Bronchial epithelial cell (primary cell): ENCODE results near the gene SHC2. TPM values are rescaled to one million over a fixed set of nuclear protein-coding genes. Genes with fewer than 3 reads are reported as not detected.

Source experiments
- DNase-seq: peaks from one replicate; pipeline ENCODE4 v3.0.0-alpha.2; 2010; ENCODE audit warnings: low read depth
- FAIRE-seq: peaks from 2 replicates; lab custom pipeline; 2011; peaks lifted over from hg19 to GRCh38; lab: Jason Lieb, UNC
- H3K27me3 ChIP-seq: 2 replicates; pipeline ENCODE4 v1.5.1; 2011; ENCODE audit warnings: low read length; ENCODE audit not compliant: control insufficient read depth, insufficient read depth
- H3K36me3 ChIP-seq: 2 replicates; pipeline ENCODE4 v1.5.1; 2011; ENCODE audit warnings: low read length; ENCODE audit not compliant: control insufficient read depth, insufficient read depth
- H3K4me3 ChIP-seq: 2 replicates; pipeline ENCODE4 v1.5.1; 2011; ENCODE audit warnings: mild to moderate bottlenecking, low read depth, low read length, control low read depth
- total RNA-seq: library from RNA; depleted of rRNA; stranded (reverse); fragments of >200 nt; gene quantifications from 2 replicates; pipeline ENCODE4 v1.2.1, GENCODE V29; 2014
- TF ChIP-seq, protein P1 (sequence below): IDR thresholded peaks from 2 replicates; pipeline ENCODE4 v1.5.1; 2011; ENCODE audit warnings: mild to moderate bottlenecking, moderate library complexity, low read length, control low read depth, inconsistent platforms; ENCODE audit not compliant: insufficient read depth, severe bottlenecking

The SHC2 gene
- total RNA-seq, 1 donor from 2014 or later = under 0.01 TPM

DNA sequence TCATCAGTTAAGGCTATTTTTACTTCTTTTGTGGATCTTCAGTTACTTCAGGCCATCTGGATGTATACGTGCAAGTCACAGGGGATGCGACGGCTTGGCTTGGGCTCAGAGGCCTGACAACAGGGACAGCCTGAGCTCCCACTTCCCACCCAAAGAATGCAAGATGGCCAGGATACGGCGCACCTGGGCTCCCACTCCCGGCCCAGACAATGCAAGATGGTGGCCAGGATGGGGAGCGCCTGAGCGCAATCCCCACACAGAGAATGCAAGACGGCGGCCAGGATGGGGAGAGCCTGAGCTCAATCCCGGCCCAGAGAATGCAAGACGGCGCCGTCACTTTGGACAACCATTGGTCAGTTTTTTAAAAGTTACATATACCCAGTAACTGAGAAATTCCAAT, 91.0 kb downstream of the SHC2 start:
- Histone ChIP-seq H3K36me3 (no peaks in the 10 kb centered on the region), H3K27me3 (no peaks in the 10 kb centered on the region), H3K4me3 (no peak overlapping the region)
- TF ChIP-seq, protein P1, sequence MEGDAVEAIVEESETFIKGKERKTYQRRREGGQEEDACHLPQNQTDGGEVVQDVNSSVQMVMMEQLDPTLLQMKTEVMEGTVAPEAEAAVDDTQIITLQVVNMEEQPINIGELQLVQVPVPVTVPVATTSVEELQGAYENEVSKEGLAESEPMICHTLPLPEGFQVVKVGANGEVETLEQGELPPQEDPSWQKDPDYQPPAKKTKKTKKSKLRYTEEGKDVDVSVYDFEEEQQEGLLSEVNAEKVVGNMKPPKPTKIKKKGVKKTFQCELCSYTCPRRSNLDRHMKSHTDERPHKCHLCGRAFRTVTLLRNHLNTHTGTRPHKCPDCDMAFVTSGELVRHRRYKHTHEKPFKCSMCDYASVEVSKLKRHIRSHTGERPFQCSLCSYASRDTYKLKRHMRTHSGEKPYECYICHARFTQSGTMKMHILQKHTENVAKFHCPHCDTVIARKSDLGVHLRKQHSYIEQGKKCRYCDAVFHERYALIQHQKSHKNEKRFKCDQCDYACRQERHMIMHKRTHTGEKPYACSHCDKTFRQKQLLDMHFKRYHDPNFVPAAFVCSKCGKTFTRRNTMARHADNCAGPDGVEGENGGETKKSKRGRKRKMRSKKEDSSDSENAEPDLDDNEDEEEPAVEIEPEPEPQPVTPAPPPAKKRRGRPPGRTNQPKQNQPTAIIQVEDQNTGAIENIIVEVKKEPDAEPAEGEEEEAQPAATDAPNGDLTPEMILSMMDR = no peak
- DNase-seq (no peak), FAIRE-seq (no peak)

DNA sequence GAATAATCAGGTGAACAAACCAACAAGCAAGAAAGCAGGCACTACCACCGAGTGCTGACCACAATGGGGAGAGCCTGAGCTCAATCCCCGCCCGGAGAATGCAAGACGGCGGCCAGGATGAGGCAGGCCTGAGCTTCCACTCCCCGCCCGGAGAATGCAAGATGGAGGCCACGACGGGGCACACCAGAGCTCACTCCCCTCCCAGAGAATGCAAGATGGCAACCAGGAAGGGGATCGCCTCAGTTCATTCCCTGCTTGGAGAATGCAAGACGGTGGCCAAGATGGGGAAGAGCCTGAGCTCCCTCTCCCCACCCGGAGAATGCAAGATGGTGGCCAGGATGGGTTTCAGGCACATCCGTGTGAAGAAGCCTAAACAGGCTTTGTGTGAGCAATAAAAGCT, 91.6 kb downstream of the SHC2 start:
- Histone ChIP-seq H3K36me3 (no peaks in the 10 kb centered on the region), H3K4me3 (no peak overlapping the region), H3K27me3 (no peaks in the 10 kb centered on the region)
- TF ChIP-seq, protein P1 = no peak
- DNase-seq = no peak
- FAIRE-seq = no peak

DNA sequence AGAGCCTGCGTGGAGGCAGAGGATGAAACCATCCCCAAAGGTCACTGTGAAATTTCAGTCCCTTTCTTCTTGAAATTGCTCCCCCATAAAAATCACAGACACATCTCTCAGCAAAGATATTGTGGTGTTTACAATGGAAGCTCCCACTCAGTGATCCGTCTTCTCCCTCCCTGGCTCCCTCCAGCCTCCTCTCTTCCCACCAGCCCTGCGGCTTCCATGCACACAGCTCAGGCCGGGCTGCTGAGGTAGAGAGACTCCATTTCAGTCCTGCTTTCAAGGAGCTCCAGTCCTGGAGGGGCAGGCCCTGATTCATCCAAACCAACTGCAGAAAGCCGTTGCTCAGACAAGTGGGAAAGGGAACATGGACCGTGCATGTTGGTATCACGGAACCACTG, 92.2 kb downstream of the SHC2 start:
- TF ChIP-seq, protein P1 = no peak
- no peaks in the 10 kb centered on the region for H3K36me3 ChIP-seq
- no peak for DNase-seq
- FAIRE-seq = no peak
- no peaks in the 10 kb centered on the region for H3K27me3 ChIP-seq
- H3K4me3 ChIP-seq = no peak overlapping the region

DNA sequence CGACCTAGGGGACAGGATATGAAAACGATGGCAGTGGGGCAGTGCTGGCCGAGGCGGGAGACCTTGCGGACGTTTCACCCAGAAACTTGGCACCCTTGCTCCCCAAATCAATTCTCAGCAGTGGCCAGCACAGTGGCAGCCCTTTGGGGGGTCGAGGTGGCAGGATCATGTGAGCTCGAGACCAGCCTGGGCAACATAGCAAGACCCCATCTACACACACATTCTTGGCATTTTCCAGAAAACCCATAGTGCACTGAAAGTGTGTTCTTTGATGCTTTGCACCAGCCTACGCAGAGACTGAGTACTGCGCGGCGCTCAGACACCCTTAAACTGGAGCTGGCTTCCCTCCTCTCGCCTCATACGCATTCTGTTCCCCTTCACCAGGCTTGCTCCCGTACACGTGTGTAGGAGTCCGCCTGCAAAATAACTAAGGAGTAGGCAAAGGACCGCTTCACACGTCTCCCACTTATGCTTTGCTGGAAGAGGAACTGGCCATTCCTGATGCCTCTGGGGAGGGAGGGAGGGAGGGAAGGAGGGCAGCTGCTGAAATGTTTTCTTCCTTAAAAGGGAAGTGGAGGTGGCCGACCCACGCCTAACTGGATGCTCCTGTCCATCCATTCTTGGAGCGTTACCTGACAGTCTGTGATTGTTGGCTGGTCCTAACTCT, 92.7 kb downstream of the SHC2 start:
- FAIRE-seq (no peak), DNase-seq (no peak)
- H3K27me3 ChIP-seq = no peaks in the 10 kb centered on the region
- H3K4me3 ChIP-seq = no peak overlapping the region
- TF ChIP-seq, protein P1 = no peak
- no peaks in the 10 kb centered on the region for H3K36me3 ChIP-seq

DNA sequence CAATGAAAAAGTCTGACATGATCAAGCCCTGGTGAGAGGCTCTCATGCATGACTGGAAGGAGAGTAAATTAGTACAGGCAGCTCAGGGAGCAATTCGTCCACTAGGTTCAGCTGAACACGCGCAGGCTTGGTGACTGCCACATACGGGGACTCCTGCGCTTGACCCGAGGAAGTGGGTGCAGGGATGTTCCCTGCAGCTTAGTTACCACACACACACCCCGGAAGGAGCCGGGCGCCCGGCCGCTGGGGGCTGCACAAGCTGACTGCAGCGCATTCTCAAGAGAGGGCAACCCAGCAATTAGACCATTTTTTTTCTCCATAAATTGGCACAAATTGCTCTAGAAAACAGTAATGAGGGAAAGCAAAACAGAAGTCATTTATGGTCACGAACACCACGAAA, 93.3 kb downstream of the SHC2 start:
- TF ChIP-seq, protein P1 = no peak
- no peak for FAIRE-seq
- no peaks in the 10 kb centered on the region for H3K27me3 ChIP-seq

DNA sequence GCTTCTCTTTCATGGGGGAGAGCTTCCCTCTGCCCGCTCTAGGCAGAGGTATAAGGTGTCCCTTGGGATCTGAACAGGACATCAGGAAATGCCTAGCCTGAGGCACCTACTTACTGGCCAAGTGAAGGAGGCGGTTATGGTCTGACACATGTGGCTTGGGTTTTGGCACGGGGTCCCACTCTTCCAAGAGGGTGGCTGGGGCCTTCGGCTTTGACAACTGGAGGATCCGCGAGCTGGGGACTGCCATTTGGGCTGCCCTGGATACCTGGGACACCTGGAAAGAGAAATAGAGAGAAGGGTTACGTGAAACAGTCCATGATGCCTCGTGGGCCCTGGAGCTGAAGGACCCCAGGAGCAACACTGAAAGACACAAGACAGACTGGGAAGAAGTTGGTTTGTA, 93.9 kb downstream of the SHC2 start:
- TF ChIP-seq, protein P1 = no peak
- FAIRE-seq (no peak), DNase-seq (no peak)
- H3K4me3 ChIP-seq = no peak overlapping the region
- H3K36me3 ChIP-seq = no peaks in the 10 kb centered on the region
- no peaks in the 10 kb centered on the region for H3K27me3 ChIP-seq

More for the DNA sequence above, 93.3 kb downstream of the SHC2 start:
- no peak for DNase-seq
- Histone ChIP-seq H3K4me3 (no peak overlapping the region), H3K36me3 (no peaks in the 10 kb centered on the region)
